K562 (cell line): ENCODE data around the gene TDRD9. TPM values are rescaled to one million over a fixed set of nuclear protein-coding genes. Genes with fewer than 3 reads are reported as not detected.

Source experiments
- ATAC-seq: fragments of 200-7000 bp; cut with Tn5 transposase; 3 replicates; pipeline ENCODE4 v1.9.1; 2020; ENCODE audit warnings: moderate library complexity
- BruUV-seq: library from RNA; stranded (reverse); fragments of 400-500 nt; replicated peaks from 2 replicates; lab custom pipeline; 2021; lab: Mats Ljungman, UMichigan
- CTCF ChIA-PET: fragments of 300-600 bp; formaldehyde crosslinking; extraction: SDS; loops from one replicate; lab custom pipeline; 2021; ENCODE audit warnings: low intra/inter-chr PET ratio; lab: Yijun Ruan, JAX
- POLR2A ChIA-PET: fragments of 300-600, 350-650 bp; sonication (Branson Sonifier 250); formaldehyde crosslinking; extraction: SDS; loops from one replicate; lab custom pipeline; 2021; ENCODE audit warnings: antibody characterized with exemption, inconsistent platforms; lab: Yijun Ruan, JAX
- DNase-seq, 4 experiments: peaks; one replicate each; pipeline versions ENCODE4 v3.0.0 to v3.0.0-alpha.2; 2011 to 2018; ENCODE audit warnings: low spot score in 3 of 4, mixed read lengths in 3 of 4; ENCODE audit errors: extremely low read depth in 1 of 4
- FAIRE-seq: peaks from 2 replicates; lab custom pipeline; 2011; peaks lifted over from hg19 to GRCh38; lab: Jason Lieb, UNC
- H2AFZ ChIP-seq: 2 replicates; pipeline ENCODE4 v1.6.0; 2011; ENCODE audit warnings: low read depth, low read length, control low read depth, inconsistent platforms
- H3K27ac ChIP-seq: fragments of 200-600 bp; 3 replicates; pipeline ENCODE4 v1.8.0; 2011; ENCODE audit warnings: low read depth, mild to moderate bottlenecking, control low read depth, inconsistent platforms, low read length, moderate library complexity, mixed read lengths; ENCODE audit errors: extremely low read depth
- H3K27me3 ChIP-seq, 2 experiments: fragments of 300-600 bp in 1 of 2; 2 replicates in 1 of 2; 3 replicates in 1 of 2; pipeline versions ENCODE4 v1.6.0 to v1.8.0; 2011; ENCODE audit warnings: inconsistent platforms in 2 of 2, low read length in 2 of 2, mild to moderate bottlenecking in 1 of 2, mixed read lengths in 1 of 2, moderate library complexity in 1 of 2; ENCODE audit not compliant: control insufficient read depth in 2 of 2, insufficient read depth in 2 of 2
- H3K36me3 ChIP-seq: fragments of 300-600 bp; 3 replicates; pipeline ENCODE4 v1.8.0; 2011; ENCODE audit warnings: mild to moderate bottlenecking, low read length, inconsistent platforms; ENCODE audit not compliant: control insufficient read depth, insufficient read depth
- H3K4me1 ChIP-seq, 2 experiments: fragments of 200-600 bp in 1 of 2; replicated peaks in 1 of 2; 2 replicates in 1 of 2; 3 replicates in 1 of 2; pipeline versions ENCODE4 v1.5.1 to v1.8.0; 2011; ENCODE audit warnings: inconsistent platforms in 2 of 2, low read length in 2 of 2, mild to moderate bottlenecking in 1 of 2, mixed read lengths in 1 of 2, moderate library complexity in 1 of 2; ENCODE audit not compliant: control insufficient read depth in 2 of 2, insufficient read depth in 2 of 2
- H3K4me2 ChIP-seq: 2 replicates; pipeline ENCODE4 v1.6.1; 2011; ENCODE audit warnings: low read length, control low read depth, inconsistent platforms, mixed read lengths; ENCODE audit not compliant: insufficient read depth
- H3K4me3 ChIP-seq: fragments of 200-600 bp; sonication (generic), shearing (Covaris generic); 2 replicates; pipeline ENCODE4 v1.5.1; 2016; ENCODE audit warnings: control low read depth, inconsistent platforms
- H3K79me2 ChIP-seq: fragments of 200-600 bp; 3 replicates; pipeline ENCODE4 v1.8.0; 2011; ENCODE audit warnings: low read length, inconsistent platforms; ENCODE audit not compliant: control insufficient read depth, insufficient read depth
- H3K9ac ChIP-seq, 2 experiments: 2 replicates each; pipeline versions ENCODE4 v1.6.0 to v1.6.1; 2011; ENCODE audit warnings: low read depth in 2 of 2, low read length in 2 of 2, control low read depth in 1 of 2, inconsistent platforms in 1 of 2, mild to moderate bottlenecking in 1 of 2, mixed read lengths in 1 of 2; ENCODE audit not compliant: insufficient read depth in 1 of 2
- H3K9me1 ChIP-seq: one replicate; pipeline ENCODE4 v1.6.0; 2011; ENCODE audit warnings: inconsistent platforms, mild to moderate bottlenecking, low read length, moderate library complexity; ENCODE audit not compliant: control insufficient read depth, insufficient read depth
- H3K9me3 ChIP-seq: replicated peaks from 2 replicates; pipeline ENCODE4 v1.5.1; 2011; ENCODE audit warnings: low read depth, low read length, inconsistent platforms; ENCODE audit not compliant: control insufficient read depth, insufficient read depth
- H4K20me1 ChIP-seq: replicated peaks from 2 replicates; pipeline ENCODE4 v1.6.1; 2011; ENCODE audit warnings: low read length, inconsistent platforms, mixed read lengths; ENCODE audit not compliant: control insufficient read depth, insufficient read depth
- ESRRB ChIP-seq: fragments of 250-450 bp; sonication (Bioruptor Pico); IDR thresholded peaks from 2 replicates; pipeline ENCODE4 v1.5.0; 2020; ENCODE audit warnings: mild to moderate bottlenecking, moderate library complexity, borderline replicate concordance
- ETS1 ChIP-seq: conservative IDR thresholded peaks from 2 replicates; pipeline ENCODE4 v1.6.1; 2011; ENCODE audit warnings: low read depth, mild to moderate bottlenecking, low read length; ENCODE audit not compliant: control insufficient read depth
- MAX ChIP-seq: sonication (generic); formaldehyde crosslinking; IDR thresholded peaks from 2 replicates; pipeline ENCODE4 v1.9.0; 2022; ENCODE audit warnings: mild to moderate bottlenecking, missing genetic modification reagents
- NCOA1 ChIP-seq: fragments of 450-650 bp; IDR thresholded peaks from 2 replicates; pipeline ENCODE4 v1.6.1; 2016; ENCODE audit warnings: low read depth
- WGBS: fragments of 100-300 bp; shearing (Covaris generic); methylation state at CpG from one replicate; pipeline ENCODE4 v1.1.6; 2016; ENCODE audit warnings: low coverage, mixed read lengths; ENCODE audit not compliant: insufficient coverage; ENCODE audit errors: missing lambda C conversion rate; 5-methylcytosine and 5-hydroxymethylcytosine counted together
- in situ Hi-C: fragments of 300-500 bp; cut with MboI; formaldehyde crosslinking; loops from 4 replicates; pipeline ENCODE4 v1.15.0; 2018; ENCODE audit warnings: inconsistent platforms, mixed read lengths
- intact Hi-C: fragments of 100-400 bp; cut with micrococcal nuclease; formaldehyde crosslinking; loops from 2 replicates; pipeline ENCODE4 v1.14.2; 2022
- polyA plus RNA-seq, 8 experiments: library from polyadenylated mRNA; depleted of rRNA in 4 of 8; stranded (reverse) in 5 of 8; unstranded in 3 of 8; fragments of >200 nt; fragmentation: Nextera tagmentation in 2 of 8; fragmentation: Illumina TruSeq in 1 of 8; extraction: Ambion mirVana in 2 of 8; extraction: Trizol in 1 of 8; gene quantifications; 2 replicates each; pipeline versions ENCODE4 v1.2.1 to v1.2.3, GENCODE V29; 2011 to 2014; ENCODE audit warnings: inconsistent platforms in 1 of 8, missing spikeins in 1 of 8
- total RNA-seq, 7 experiments: library from RNA; depleted of rRNA in 6 of 7; stranded (reverse); fragments of >200 nt in 6 of 7; fragmentation: Illumina TruSeq in 2 of 7; extraction: Trizol in 2 of 7; gene quantifications; 2 replicates each; pipeline versions ENCODE4 v1.2.1 to v1.2.3, GENCODE V29; 2011 to 2021; ENCODE audit warnings: low replicate concordance in 1 of 7

Gene TDRD9
- total and polyA plus RNA-seq, 9 of the 15 experiments (the other 6 are each of a cell fraction or from before 2014, with no cell fraction given) = 0.04 to 0.14 (median 0.04) TPM; not detected in 5

GRCh38 chr14:103916636-103917262 lies 11.5 kb upstream of the TDRD9 start:
- Histone ChIP-seq H3K4me2 (no peak overlapping the region), H3K4me3 (no peak overlapping the region), H2AFZ (no peak overlapping the region), H3K79me2 (peaks cover 54% of the 10 kb centered on the region), H4K20me1 (peaks cover 4% of the 10 kb centered on the region; the same call in 1 of the 2 replicates), H3K9me1 (no peaks in the 10 kb centered on the region), H3K27ac (no peak overlapping the region), H3K27me3 (no peaks in the 10 kb centered on the region), H3K9me3 (no peaks in the 10 kb centered on the region), H3K9ac (no peak overlapping the region), H3K36me3 (peaks cover 67% of the 10 kb centered on the region; the same call in 2 of the 3 replicates), H3K4me1 (peaks cover 0 to 11% of the 10 kb centered on the region in 2 experiments; a peak in 3 of 5 replicates)
- BruUV-seq = no TSS peak
- FAIRE-seq (no peak), ATAC-seq (no peak), DNase-seq (no peak)
- in situ Hi-C loops (no loop called here), intact Hi-C loops (no loop called here)
- 96% methylated on average over 7 of the region's 14 CpGs for WGBS
- ChIA-PET POLR2A (interaction anchor here (0.5 to 1.2 kb wide), 4 partner anchors 9 to 119 kb away, joined by 3 read pairs; no protein-coding TSS in a partner anchor), CTCF (no interaction called here)
- TF ChIP-seq NCOA1 = no peak
- no peak for TF ChIP-seq MAX
- no peak for TF ChIP-seq ESRRB (CRISPR knock-in tag)
- no peak for TF ChIP-seq ETS1
